Activated B cell treated with CpG ODN at 0.5 μM for 24 hours (primary cell): Measurements from ENCODE around the gene USH2A. TPM values are rescaled to one million over a fixed set of nuclear protein-coding genes. Genes with fewer than 3 reads are reported as not detected.

ENCODE experiments used
- ATAC-seq: fragments of 200-7000 bp; cut with Tn5 transposase; one replicate; pipeline ENCODE4 v1.10.0; 2021; ENCODE audit warnings: low read depth, mild to moderate bottlenecking, moderate library complexity
- CTCF ChIA-PET: fragments of 350-600 bp; sonication (Branson Sonifier 250); formaldehyde crosslinking; loops from one replicate; lab custom pipeline; 2021; ENCODE audit warnings: antibody characterized with exemption; lab: Charles Lee
- POLR2A ChIA-PET: fragments of 350-600 bp; sonication (Branson Sonifier 250); formaldehyde crosslinking; loops from one replicate; lab custom pipeline; 2021; ENCODE audit warnings: antibody characterized with exemption; lab: Charles Lee
- DNase-seq: peaks from one replicate; pipeline ENCODE4 v3.0.0; 2022
- H3K27ac Mint-ChIP-seq: one replicate; pipeline ENCODE4 v1.8.0; 2020; ENCODE audit warnings: mixed read lengths
- H3K27me3 Mint-ChIP-seq: one replicate; pipeline ENCODE4 v1.8.0; 2021; ENCODE audit warnings: mixed read lengths
- H3K36me3 Mint-ChIP-seq: one replicate; pipeline ENCODE4 v1.8.0; 2021; ENCODE audit warnings: low read depth, mixed read lengths
- H3K4me1 Mint-ChIP-seq: one replicate; pipeline ENCODE4 v1.8.0; 2021; ENCODE audit warnings: mixed read lengths
- H3K4me3 Mint-ChIP-seq: one replicate; pipeline ENCODE4 v1.8.0; 2020; ENCODE audit warnings: mild to moderate bottlenecking, mixed read lengths
- H3K9me3 Mint-ChIP-seq: one replicate; pipeline ENCODE4 v1.8.0; 2020; ENCODE audit warnings: mixed read lengths
- intact Hi-C: fragments of 100-400 bp; cut with micrococcal nuclease; formaldehyde crosslinking; loops from one replicate; pipeline ENCODE4 v1.15.1; 2024
- total RNA-seq: library from RNA; stranded (reverse); gene quantifications from 2 replicates; pipeline ENCODE4 v1.2.3, GENCODE V29; 2022
- TF ChIP-seq, protein P1 (sequence below): fragments of 200-600 bp; IDR thresholded peaks from one replicate; pipeline ENCODE4 v1.8.0; 2022; ENCODE audit warnings: antibody characterized with exemption, mild to moderate bottlenecking

The USH2A gene
- total RNA-seq, 1 donor from 2014 or later, result not detected

DNA sequence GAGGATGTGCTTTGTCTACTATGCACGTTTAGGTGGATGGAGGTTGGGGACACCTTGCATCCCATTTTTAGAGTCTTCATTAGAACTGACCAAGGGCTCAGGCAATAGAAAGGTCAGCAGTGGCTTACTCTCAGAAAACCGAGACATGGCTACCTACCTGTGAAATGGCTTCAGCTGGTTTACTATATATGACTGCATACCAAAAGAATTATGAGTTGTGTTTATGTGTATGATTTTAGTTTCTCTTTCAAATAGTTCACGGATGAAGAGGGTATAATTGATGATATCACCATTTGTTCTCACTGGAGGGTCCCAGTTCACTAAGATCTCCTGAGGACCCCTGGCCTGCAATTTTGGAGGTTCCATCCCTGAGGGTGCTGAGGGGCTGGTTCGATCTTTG lies 749.3 kb downstream of the USH2A start:
- CTCF ChIA-PET, result no interaction called here
- Mint-ChIP-seq H3K4me1 (no peaks in the 10 kb centered on the region), H3K27me3 (no peaks in the 10 kb centered on the region), H3K36me3 (no peaks in the 10 kb centered on the region), H3K4me3 (no peak overlapping the region), H3K9me3 (no peaks in the 10 kb centered on the region), H3K27ac (no peak overlapping the region)
- POLR2A ChIA-PET, result no interaction called here
- intact Hi-C loops, result no loop called here
- DNase-seq (no peak), ATAC-seq (no peak)
- TF ChIP-seq, protein P1, sequence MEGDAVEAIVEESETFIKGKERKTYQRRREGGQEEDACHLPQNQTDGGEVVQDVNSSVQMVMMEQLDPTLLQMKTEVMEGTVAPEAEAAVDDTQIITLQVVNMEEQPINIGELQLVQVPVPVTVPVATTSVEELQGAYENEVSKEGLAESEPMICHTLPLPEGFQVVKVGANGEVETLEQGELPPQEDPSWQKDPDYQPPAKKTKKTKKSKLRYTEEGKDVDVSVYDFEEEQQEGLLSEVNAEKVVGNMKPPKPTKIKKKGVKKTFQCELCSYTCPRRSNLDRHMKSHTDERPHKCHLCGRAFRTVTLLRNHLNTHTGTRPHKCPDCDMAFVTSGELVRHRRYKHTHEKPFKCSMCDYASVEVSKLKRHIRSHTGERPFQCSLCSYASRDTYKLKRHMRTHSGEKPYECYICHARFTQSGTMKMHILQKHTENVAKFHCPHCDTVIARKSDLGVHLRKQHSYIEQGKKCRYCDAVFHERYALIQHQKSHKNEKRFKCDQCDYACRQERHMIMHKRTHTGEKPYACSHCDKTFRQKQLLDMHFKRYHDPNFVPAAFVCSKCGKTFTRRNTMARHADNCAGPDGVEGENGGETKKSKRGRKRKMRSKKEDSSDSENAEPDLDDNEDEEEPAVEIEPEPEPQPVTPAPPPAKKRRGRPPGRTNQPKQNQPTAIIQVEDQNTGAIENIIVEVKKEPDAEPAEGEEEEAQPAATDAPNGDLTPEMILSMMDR, result no peak

DNA sequence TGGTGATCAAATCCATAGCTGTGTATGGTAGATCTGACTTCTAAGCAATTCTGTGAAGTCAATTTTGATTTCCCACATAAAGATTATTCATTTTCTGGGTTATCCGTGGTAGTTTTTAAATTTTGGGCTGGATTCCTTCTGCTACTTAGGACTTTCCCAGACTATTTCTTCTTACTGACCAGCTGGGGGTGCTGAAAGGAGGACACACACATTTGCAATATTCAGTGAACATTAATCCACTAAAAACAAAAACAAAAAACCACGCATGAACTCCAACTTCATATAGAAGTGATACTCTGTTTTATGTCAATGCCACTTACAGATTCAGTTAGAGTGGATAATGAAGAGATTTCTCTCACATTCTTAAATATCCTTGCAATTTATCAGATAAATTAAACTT lies 750.8 kb downstream of the USH2A start:
- CTCF ChIA-PET, result no interaction called here
- POLR2A ChIA-PET, result no interaction called here
- H3K4me1 Mint-ChIP-seq, result no peaks in the 10 kb centered on the region
- H3K27ac Mint-ChIP-seq, result no peak overlapping the region
- H3K9me3 Mint-ChIP-seq, result no peaks in the 10 kb centered on the region
- intact Hi-C loops, result no loop called here
- H3K36me3 Mint-ChIP-seq, result no peaks in the 10 kb centered on the region
- DNase-seq, result no peak
- TF ChIP-seq, protein P1, result no peak
- no peak overlapping the region for H3K4me3 Mint-ChIP-seq
- no peaks in the 10 kb centered on the region for H3K27me3 Mint-ChIP-seq
- no peak for ATAC-seq

DNA sequence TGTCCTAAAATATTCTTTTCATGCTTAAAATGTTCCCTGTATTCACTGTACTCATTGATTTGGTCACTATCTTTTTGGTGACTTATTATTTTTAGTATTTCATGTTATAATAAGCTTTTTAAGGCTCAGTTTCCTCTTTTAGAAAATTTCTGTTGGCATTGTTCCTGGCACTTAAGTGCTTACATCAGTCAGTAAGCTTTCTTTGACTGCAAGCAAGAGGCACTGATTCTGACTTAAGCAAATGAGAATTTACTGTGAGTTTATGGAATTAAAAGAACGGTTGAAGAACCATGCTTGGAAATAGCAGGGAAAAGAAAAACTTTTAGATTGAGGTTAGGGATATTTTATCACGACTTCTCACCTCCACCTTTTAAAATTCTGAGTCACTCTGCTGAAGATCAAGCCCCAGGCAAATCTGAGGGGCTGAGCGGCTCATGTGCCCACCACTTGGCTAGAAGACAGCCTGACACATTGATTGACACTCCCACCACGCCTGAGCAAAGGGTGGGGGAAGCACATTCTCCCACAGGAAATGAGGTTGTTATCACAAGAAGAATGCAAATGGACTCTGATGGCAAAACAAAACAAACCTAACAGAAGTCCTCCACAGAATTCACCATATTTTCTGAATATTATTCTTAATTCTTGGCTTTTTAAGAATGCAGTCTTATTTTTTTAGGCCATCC lies 753.3 kb downstream of the USH2A start:
- no peaks in the 10 kb centered on the region for H3K4me1 Mint-ChIP-seq
- CTCF ChIA-PET, result no interaction called here
- H3K27ac Mint-ChIP-seq, result no peak overlapping the region
- H3K9me3 Mint-ChIP-seq, result no peaks in the 10 kb centered on the region
- ATAC-seq (no peak), DNase-seq (no peak)
- H3K27me3 Mint-ChIP-seq, result no peaks in the 10 kb centered on the region
- TF ChIP-seq, protein P1, result no peak
- POLR2A ChIA-PET, result no interaction called here
- H3K4me3 Mint-ChIP-seq, result no peak overlapping the region
- no peaks in the 10 kb centered on the region for H3K36me3 Mint-ChIP-seq
- intact Hi-C loops, result no loop called here

DNA sequence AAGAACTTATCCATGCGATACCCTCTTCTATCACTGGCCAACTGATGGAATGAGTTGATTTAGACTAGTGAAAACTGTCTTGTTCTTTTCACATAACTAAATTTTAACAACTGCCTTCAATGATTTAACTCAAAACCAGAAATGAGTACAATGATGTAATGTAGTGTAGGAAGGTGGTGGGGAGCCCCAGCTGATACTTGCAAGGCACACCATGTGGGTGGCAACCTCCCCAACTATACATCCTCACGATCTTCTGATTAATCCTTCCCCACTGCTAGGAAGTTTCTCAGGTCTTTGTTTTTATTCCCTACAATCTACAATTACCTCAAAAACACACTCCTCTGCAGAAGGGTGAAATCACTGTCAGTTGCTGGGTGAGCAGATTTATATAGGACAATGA lies 755.5 kb downstream of the USH2A start:
- intact Hi-C loops, result no loop called here
- H3K4me3 Mint-ChIP-seq, result no peak overlapping the region
- no peaks in the 10 kb centered on the region for H3K9me3 Mint-ChIP-seq
- ChIA-PET CTCF (no interaction called here), POLR2A (no interaction called here)
- no peak overlapping the region for H3K27ac Mint-ChIP-seq
- no peaks in the 10 kb centered on the region for H3K36me3 Mint-ChIP-seq
- H3K4me1 Mint-ChIP-seq, result no peaks in the 10 kb centered on the region
- ATAC-seq (no peak), DNase-seq (no peak)
- no peaks in the 10 kb centered on the region for H3K27me3 Mint-ChIP-seq
- TF ChIP-seq, protein P1, result no peak

DNA sequence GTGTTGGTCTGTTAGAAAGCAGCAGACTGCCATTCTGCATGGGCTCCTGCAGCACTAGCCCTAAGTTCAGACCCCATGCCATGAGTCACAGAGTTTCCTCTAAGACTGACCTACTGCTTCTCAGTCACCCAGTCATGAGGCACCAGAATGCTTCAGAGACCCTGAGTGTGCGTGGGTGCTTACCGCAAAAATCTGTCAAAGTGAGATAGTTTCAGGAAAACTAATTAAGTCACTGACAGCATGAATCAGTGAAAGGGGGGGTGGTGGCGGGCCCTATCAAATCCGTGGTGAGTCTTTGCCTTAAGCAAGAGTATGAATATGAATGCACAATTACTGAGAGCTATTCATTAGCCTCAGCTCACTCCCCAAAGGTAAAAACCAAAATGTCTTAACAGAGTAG lies 758.0 kb downstream of the USH2A start:
- no peaks in the 10 kb centered on the region for H3K36me3 Mint-ChIP-seq
- ChIA-PET POLR2A (no interaction called here), CTCF (no interaction called here)
- no peaks in the 10 kb centered on the region for H3K4me1 Mint-ChIP-seq
- intact Hi-C loops, result no loop called here
- H3K4me3 Mint-ChIP-seq, result no peak overlapping the region
- H3K27me3 Mint-ChIP-seq, result no peaks in the 10 kb centered on the region
- no peak overlapping the region for H3K27ac Mint-ChIP-seq
- TF ChIP-seq, protein P1, result no peak
- DNase-seq (no peak), ATAC-seq (no peak)
- H3K9me3 Mint-ChIP-seq, result no peaks in the 10 kb centered on the region
